ENCODE data around the gene PARD3. TPM values are rescaled to one million over a fixed set of nuclear protein-coding genes. Genes with fewer than 3 reads are reported as not detected.
"Not testable (repeated sequence)": the region's sequence is repeated elsewhere in the genome, so short reads cannot be mapped to it uniquely, and the experiment has no call there.

The PARD3 gene
- total RNA-seq, 2 experiments from 2014 or later: 0.15 to 0.18 TPM

DNA sequence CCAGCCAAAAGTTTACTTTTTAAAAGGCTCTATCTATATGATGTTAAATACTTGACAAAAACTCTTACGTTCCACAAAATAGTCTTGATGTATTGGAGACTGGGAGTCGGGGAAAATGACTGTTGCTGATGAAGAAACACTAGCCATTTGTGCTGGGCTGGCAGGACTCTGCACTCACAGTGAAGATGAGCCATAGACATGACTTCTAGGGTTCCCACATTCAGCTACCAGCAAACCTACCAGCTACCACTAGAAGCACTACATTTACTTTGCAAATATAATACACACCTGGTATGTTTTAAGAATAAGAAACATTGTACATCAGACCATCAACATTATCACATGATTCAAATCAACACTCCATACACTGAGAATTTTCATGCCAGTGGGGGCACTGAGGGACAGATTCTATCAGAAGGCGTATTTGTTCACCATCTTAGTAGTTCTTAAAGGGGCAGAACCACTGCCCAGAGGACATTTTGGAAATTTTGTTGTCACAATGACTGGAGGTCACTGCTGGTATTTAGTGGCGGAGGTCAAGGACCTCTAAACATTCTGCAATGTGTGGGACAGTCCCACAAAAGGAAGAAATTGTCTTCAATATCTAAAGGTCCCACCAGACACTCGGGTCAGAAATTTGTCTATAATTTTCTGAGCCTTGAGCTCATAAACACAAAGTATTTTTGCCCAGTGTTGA lies 52.3 kb downstream of the PARD3 start:
- Mint-ChIP-seq H3K27ac (no peak overlapping the region), H3K27me3 (peaks cover 4% of the 10 kb centered on the region), H3K36me3 (ENCODE audit: low read depth) (no peaks in the 10 kb centered on the region), H3K4me1 (peaks cover 2% of the 10 kb centered on the region), H3K9me3 (no peaks in the 10 kb centered on the region), H3K4me3 (no peak overlapping the region)
- DNase-seq: no peak
- POLR2A ChIA-PET: no interaction called here
- CTCF ChIA-PET: no interaction called here

DNA sequence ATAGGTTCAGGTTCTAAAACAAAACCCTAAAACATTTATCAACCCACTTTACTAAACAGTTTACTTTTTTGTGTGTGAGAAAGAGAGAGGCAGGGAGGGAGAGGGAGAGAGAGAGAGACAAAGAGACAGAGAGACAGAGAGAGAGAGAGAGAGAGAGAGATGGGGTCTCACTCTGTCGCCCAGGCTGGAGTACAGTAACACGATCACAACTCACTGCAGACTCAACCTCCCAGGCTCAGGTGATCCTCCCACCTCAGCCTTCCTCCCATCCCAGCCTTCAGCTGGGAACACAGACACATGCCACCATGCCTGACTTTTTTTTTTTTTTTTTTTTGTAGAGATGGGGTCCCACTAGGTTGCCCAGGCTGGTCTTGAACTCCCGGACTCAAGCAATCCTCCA lies 52.9 kb downstream of the PARD3 start:
- Mint-ChIP-seq H3K36me3 (ENCODE audit: low read depth) (no peaks in the 10 kb centered on the region), H3K4me3 (no peak overlapping the region), H3K4me1 (peaks cover 2% of the 10 kb centered on the region), H3K9me3 (no peaks in the 10 kb centered on the region), H3K27me3 (peaks cover 4% of the 10 kb centered on the region), H3K27ac (no peak overlapping the region)
- ChIA-PET CTCF (no interaction called here), POLR2A (no interaction called here)
- DNase-seq: no peak

DNA sequence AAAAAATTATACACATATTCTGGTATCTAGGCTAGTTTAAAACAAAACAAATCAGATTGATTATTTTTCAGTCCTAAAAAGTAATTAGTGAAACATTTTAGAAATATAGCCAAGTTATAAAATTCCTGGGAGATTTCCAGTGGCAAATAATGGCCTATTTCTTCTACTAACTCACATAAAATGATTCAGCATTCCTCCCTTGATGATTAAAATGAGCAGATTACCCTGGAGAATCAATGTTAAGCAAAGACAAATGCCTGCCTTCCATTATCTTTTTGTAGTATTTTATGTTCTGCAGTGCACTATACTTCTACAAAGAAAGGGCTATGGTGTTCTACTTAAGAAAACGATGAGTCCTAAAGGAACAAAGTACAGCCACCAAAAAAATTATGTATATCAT lies 53.6 kb downstream of the PARD3 start:
- no peaks in the 10 kb centered on the region for H3K9me3 Mint-ChIP-seq
- ChIA-PET CTCF (no interaction called here), POLR2A (no interaction called here)
- DNase-seq: no peak
- peaks cover 2% of the 10 kb centered on the region for H3K4me1 Mint-ChIP-seq
- no peaks in the 10 kb centered on the region for H3K36me3 Mint-ChIP-seq (ENCODE audit: low read depth)
- H3K27ac Mint-ChIP-seq: no peak overlapping the region
- H3K27me3 Mint-ChIP-seq: peaks cover 4% of the 10 kb centered on the region
- H3K4me3 Mint-ChIP-seq: no peak overlapping the region

DNA sequence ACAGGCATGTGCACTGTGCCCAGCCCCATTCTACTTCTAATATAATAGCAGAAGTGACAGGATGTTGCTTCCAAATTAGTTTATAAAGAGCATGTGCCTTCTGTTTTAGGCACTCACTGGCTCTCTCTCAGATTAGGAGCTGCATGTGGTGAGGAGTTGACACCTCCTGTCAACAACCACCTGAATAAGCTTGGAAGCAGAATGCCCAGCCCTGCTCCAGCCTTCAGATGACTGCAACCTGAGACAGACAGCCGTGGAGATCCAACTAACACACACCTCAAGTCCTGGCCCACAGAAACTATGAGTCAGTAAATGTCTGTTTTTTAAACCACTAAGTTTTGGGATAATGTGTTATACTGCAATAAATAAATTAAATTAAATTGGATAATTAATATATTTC lies 54.5 kb downstream of the PARD3 start:
- Mint-ChIP-seq H3K27me3 (peaks cover 4% of the 10 kb centered on the region), H3K27ac (no peak overlapping the region), H3K36me3 (ENCODE audit: low read depth) (no peaks in the 10 kb centered on the region), H3K4me3 (no peak overlapping the region), H3K9me3 (no peaks in the 10 kb centered on the region), H3K4me1 (peaks cover 2% of the 10 kb centered on the region)
- CTCF ChIA-PET: no interaction called here
- POLR2A ChIA-PET: no interaction called here
- no peak for DNase-seq

DNA sequence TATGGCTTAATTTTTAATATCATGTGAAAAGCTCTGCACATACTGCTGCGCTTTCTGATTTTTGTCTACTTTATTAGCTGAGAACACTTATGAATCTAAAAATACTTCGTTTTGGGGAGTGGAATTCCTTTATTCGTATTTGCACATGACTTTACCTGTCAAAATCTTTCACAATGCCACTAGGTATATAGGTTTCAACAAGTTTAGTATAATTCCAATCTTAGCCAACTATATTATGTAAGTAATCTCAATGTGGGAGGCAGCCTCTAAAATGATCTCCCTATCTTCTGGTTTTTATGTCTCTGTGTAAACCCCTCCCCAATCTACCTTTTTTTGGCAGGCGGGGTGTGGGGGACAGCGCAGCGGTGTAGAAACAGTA lies 55.3 kb downstream of the PARD3 start:
- no peaks in the 10 kb centered on the region for H3K36me3 Mint-ChIP-seq (ENCODE audit: low read depth)
- peaks cover 2% of the 10 kb centered on the region for H3K4me1 Mint-ChIP-seq
- H3K4me3 Mint-ChIP-seq: no peak overlapping the region
- no peak for DNase-seq
- no peaks in the 10 kb centered on the region for H3K9me3 Mint-ChIP-seq
- POLR2A ChIA-PET: no interaction called here
- H3K27me3 Mint-ChIP-seq: peaks cover 4% of the 10 kb centered on the region
- no peak overlapping the region for H3K27ac Mint-ChIP-seq
- CTCF ChIA-PET: no interaction called here

DNA sequence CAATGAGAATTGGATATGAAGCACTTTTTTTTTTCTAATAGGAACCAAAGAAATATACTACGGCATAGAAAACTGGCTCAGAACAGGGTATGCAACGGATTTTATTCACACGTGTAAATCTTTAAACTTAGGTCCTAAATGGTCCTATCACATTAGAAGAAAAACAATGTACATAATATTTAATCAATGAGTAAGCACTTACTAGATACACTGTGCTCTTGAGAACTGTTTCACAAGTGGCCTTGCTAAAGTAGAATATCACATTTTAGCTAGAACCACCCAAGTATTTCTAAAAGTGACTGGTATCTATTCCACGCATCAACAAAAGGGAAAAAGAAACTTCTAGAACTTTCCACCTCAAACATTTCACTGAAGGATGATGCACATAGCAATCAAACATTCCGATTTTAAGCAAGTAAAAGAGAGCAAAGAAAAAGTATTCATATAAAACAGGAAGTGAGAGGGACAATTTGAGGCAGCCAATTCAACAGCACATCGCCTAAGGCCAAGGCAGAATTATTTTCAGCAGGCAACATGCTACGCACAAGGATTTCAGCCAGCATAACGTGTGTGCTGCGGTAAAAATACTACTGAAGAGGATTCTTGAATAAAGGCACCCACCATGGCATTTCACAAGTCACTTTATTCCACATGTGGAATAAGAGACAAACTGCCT lies 55.8 kb downstream of the PARD3 start:
- ChIA-PET POLR2A (no interaction called here), CTCF (no interaction called here)
- Mint-ChIP-seq H3K9me3 (no peaks in the 10 kb centered on the region), H3K27ac (no peak overlapping the region), H3K4me3 (no peak overlapping the region), H3K4me1 (peaks cover 2% of the 10 kb centered on the region), H3K36me3 (ENCODE audit: low read depth) (no peaks in the 10 kb centered on the region), H3K27me3 (peaks cover 4% of the 10 kb centered on the region)
- DNase-seq: no peak

DNA sequence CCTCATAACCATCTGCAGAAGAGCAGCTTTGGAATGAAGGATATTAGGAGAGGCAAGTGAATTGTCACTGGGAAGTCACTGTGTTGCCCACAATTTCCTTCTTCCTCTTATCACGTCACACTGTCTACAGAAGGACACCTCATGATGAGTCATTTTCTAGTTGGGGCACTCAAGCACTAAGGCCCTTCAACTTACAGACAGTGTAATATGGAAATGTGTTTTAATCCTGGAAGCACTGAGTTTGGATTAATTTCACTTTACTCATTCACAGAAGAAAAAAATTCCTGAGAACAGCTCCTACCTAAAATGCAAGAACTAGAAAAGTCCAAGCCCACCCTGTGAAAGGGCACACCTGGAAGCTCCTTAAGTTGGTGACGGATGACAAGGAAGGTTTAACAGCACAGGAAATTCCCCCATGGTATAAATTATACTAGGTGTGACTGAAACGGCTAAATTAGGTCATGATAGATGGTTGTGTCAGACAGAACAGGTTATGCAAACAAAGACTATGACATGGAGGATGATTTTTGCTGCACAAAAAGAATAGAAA lies 56.6 kb downstream of the PARD3 start:
- no peak for DNase-seq
- no peak overlapping the region for H3K27ac Mint-ChIP-seq
- H3K36me3 Mint-ChIP-seq (ENCODE audit: low read depth): no peaks in the 10 kb centered on the region
- no peak overlapping the region for H3K4me3 Mint-ChIP-seq
- H3K27me3 Mint-ChIP-seq: peaks cover 2% of the 10 kb centered on the region
- ChIA-PET CTCF (no interaction called here), POLR2A (no interaction called here)
- no peaks in the 10 kb centered on the region for H3K9me3 Mint-ChIP-seq
- peaks cover 2% of the 10 kb centered on the region for H3K4me1 Mint-ChIP-seq

DNA sequence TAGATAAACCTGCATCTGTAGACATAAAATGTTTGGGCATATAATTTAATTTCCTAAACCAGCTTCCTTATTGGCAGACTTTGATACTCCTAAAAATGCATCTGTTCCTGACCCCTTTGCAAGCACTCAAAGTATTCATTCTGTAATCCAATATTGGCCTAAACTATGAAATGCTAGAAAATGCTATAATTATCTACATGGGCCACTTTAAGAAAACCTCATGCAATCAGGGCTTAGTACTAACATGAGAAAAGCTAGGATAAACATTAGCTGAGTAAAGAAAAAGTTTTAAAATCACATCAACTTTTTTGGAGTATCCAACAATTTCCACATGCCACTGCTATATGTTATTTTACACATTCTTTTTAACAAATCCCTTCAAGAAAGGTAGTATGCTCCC lies 57.2 kb downstream of the PARD3 start:
- H3K27ac Mint-ChIP-seq: no peak overlapping the region
- no peak overlapping the region for H3K4me3 Mint-ChIP-seq
- no peaks in the 10 kb centered on the region for H3K9me3 Mint-ChIP-seq
- peaks cover 2% of the 10 kb centered on the region for H3K27me3 Mint-ChIP-seq
- H3K36me3 Mint-ChIP-seq (ENCODE audit: low read depth): no peaks in the 10 kb centered on the region
- ChIA-PET POLR2A (no interaction called here), CTCF (no interaction called here)
- DNase-seq: no peak
- peaks cover 2% of the 10 kb centered on the region for H3K4me1 Mint-ChIP-seq

DNA sequence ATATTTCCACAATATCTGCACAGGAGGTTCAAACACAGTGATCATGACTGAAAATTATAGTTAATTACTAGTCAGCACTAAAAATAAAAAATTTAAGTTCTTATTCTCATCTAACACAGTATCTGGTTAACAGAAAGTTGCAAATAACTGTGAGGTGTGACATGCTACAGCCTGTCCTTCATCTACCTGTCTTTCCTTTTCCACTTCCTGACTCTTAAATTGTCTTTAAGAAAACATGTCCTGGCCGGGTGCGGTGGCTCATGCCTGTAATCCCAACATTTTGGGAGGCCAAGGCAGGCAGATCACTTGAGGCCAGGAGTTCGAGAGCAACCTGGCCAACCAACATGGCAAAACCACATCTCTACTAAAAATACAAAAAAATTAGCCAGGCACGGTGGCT lies 57.9 kb downstream of the PARD3 start:
- H3K27me3 Mint-ChIP-seq; H3K4me3 Mint-ChIP-seq; POLR2A ChIA-PET; H3K4me1 Mint-ChIP-seq; H3K9me3 Mint-ChIP-seq; CTCF ChIA-PET; DNase-seq; H3K27ac Mint-ChIP-seq; H3K36me3 Mint-ChIP-seq (ENCODE audit: low read depth): not testable (repeated sequence)

DNA sequence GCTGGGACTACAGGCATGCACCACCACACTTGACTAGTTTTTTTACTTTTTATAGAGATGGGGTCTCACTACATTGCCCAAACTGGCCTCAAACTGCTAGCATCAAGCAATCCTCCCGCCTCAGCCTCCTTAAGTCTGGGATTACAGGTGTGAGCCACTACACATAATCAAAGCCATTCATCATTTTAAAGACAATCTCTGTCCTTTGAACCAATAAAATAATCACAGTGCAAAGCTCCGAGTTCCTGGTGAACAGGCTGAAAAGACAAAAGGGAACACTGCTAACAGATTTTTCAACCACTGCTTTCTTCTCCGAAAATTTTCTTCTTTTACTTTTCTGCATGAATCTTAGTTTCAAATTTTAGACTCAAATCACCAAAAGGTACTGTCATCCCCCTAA lies 58.5 kb downstream of the PARD3 start:
- DNase-seq: no peak
- Mint-ChIP-seq H3K36me3 (ENCODE audit: low read depth) (no peaks in the 10 kb centered on the region), H3K27ac (no peak overlapping the region), H3K9me3 (no peaks in the 10 kb centered on the region), H3K4me1 (peaks cover 2% of the 10 kb centered on the region), H3K27me3 (peaks cover 4% of the 10 kb centered on the region), H3K4me3 (no peak overlapping the region)
- ChIA-PET CTCF (no interaction called here), POLR2A (no interaction called here)

DNA sequence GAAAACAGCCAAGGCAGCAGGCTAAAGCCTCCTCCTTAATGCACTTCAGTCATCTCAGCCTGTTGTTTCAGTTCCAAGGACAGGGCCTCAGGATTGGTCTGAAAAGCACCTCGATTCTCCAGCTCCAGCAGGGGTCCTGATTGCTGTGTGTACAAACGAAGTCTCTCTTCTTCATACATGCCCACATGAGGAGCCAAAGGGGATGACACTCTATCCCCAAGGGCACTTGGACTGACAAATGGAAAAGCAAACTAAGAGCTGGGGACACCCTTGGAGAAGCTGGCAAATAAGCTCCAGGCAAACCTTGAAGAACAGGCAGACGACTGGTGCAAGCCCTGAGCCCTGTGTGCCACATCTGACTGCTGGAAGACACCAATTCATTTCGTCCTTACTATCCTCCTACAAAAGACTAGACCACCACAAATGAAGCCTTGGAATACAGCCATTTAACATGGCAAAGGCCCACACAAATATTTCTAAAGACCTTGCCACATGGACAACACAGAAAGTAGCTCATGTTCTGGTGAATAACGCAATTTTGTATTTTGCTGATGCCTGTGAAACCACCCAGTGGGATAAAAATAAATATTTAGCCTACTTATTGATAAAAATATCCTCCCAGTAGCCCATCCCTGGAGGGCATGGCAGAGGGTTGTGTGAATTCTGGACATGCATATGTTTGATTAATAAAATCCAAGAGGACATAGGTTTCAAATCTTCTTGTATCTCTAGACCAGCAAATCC lies 61.9 kb downstream of the PARD3 start:
- Mint-ChIP-seq H3K4me1 (peaks cover 1% of the 10 kb centered on the region), H3K27me3 (peaks cover 5% of the 10 kb centered on the region), H3K4me3 (no peak overlapping the region), H3K9me3 (no peaks in the 10 kb centered on the region), H3K27ac (no peak overlapping the region), H3K36me3 (ENCODE audit: low read depth) (no peaks in the 10 kb centered on the region)
- no peak for DNase-seq
- POLR2A ChIA-PET: no interaction called here
- CTCF ChIA-PET: interaction anchor here (1.2 kb wide), 1 partner anchor 115 kb away, joined by 3 read pairs; no protein-coding TSS in a partner anchor

DNA sequence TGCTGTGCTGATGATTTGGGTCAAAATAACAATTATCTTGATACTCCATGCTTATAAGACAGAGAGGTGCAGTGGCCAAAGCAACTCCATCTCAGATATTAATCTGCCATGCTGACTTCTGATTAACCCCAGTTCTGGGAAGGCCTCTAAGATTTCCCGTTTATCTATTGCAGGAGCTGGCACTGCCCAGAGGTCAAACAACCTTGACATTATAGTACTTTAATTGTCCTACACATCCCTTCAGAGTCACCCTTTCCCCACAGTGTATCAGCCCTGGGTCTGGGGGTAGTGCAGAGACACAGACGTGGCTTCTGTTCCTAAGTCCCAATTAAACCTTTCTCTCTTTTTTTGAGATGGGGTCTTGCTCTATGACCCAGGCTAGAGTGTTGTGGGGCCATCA lies 63.8 kb downstream of the PARD3 start:
- H3K9me3 Mint-ChIP-seq: no peaks in the 10 kb centered on the region
- POLR2A ChIA-PET: no interaction called here
- no peak overlapping the region for H3K4me3 Mint-ChIP-seq

DNA sequence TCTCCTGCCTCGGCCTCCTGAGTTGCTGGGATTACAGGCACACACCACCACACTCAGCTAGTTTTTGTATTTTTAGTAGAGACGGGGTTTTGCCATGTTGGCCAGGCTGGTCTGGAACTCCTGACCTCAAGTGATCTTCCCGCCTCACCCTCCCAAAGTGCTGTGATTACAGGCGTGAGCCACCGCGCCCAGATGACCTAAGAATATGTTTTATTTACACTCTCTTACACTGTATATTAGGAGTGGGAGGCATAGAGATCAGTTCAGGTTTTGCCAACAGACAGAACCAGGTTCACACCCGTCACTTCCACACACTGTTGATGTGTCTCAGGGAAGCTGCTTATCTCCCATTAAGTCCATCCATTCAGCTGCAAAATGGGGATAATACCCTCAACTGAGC lies 64.3 kb downstream of the PARD3 start:
- DNase-seq; H3K27ac Mint-ChIP-seq; POLR2A ChIA-PET; H3K36me3 Mint-ChIP-seq (ENCODE audit: low read depth); H3K4me1 Mint-ChIP-seq; H3K27me3 Mint-ChIP-seq; H3K9me3 Mint-ChIP-seq; H3K4me3 Mint-ChIP-seq; CTCF ChIA-PET: not testable (repeated sequence)

More for the DNA sequence above, 63.8 kb downstream of the PARD3 start:
- Mint-ChIP-seq H3K27ac (no peak overlapping the region), H3K36me3 (ENCODE audit: low read depth) (no peaks in the 10 kb centered on the region), H3K27me3 (peaks cover 5% of the 10 kb centered on the region), H3K4me1 (no peaks in the 10 kb centered on the region)
- DNase-seq: no peak
- CTCF ChIA-PET: no interaction called here

DNA sequence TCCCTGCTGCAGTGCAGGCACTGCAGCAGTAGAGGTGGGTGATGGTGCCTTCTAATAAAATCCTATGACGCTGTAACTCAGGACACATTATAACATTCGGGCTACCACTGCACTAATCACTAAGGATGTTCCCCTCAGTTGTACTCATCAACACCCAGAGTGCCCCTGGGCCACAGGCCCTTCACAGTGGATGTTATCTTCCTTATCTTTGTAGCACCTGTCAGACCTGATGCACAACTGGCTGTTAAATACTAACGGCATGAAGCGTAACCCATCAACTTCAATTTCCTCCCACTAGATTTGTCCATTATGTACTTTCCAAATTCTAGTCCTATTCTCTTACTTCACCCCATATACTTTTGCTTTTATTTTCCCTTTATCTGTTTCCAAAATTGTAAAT lies 66.3 kb downstream of the PARD3 start:
- Mint-ChIP-seq H3K9me3 (no peaks in the 10 kb centered on the region), H3K36me3 (ENCODE audit: low read depth) (no peaks in the 10 kb centered on the region), H3K27me3 (peaks cover 5% of the 10 kb centered on the region), H3K4me1 (no peaks in the 10 kb centered on the region), H3K27ac (no peak overlapping the region), H3K4me3 (no peak overlapping the region)
- CTCF ChIA-PET: no interaction called here
- POLR2A ChIA-PET: no interaction called here
- DNase-seq: no peak

Data from activated CD4-positive, alpha-beta memory T cell treated with anti-CD3 and anti-CD28 coated beads, Interleukin-2, amount 10 ng/mL, durations not matched to agents 7 days and 5 days (primary cell).